Endothelial cell of umbilical vein (primary cell): ENCODE results near the gene FSIP1. TPM values are rescaled to one million over a fixed set of nuclear protein-coding genes. Genes with fewer than 3 reads are reported as not detected.

Source experiments
- BruUV-seq: library from RNA; stranded (reverse); fragments of 400-500 nt; replicated peaks from 2 replicates; lab custom pipeline; 2021; lab: Mats Ljungman, UMichigan
- CTCF ChIA-PET: fragments of 300-600, 350-600 bp; sonication (Branson Sonifier 250); formaldehyde crosslinking; loops from one replicate; lab custom pipeline; 2021; ENCODE audit warnings: antibody characterized with exemption, inconsistent platforms; lab: Charles Lee
- POLR2A ChIA-PET: fragments of 300-600, 350-600 bp; sonication (Branson Sonifier 250); formaldehyde crosslinking; loops from one replicate; lab custom pipeline; 2021; ENCODE audit warnings: antibody characterized with exemption, inconsistent platforms; lab: Charles Lee
- DNase-seq: peaks from one replicate; pipeline ENCODE4 v3.0.0-alpha.2; 2011; ENCODE audit warnings: low read depth, low spot score
- FAIRE-seq: peaks from 2 replicates; lab custom pipeline; 2011; peaks lifted over from hg19 to GRCh38; lab: Jason Lieb, UNC
- H2AFZ ChIP-seq: 2 replicates; pipeline ENCODE4 v1.6.0; 2012; ENCODE audit warnings: low read depth, low read length, control low read depth, inconsistent platforms
- H3K27ac ChIP-seq: 2 replicates; pipeline ENCODE4 v1.5.1; 2011; ENCODE audit warnings: low read depth, mild to moderate bottlenecking, control low read depth, low read length, moderate library complexity; ENCODE audit not compliant: insufficient read depth
- H3K27me3 ChIP-seq, 2 experiments: 2 replicates each; pipeline versions ENCODE4 v1.6.0 to v1.6.1; 2011; ENCODE audit warnings: low read length in 2 of 2, mixed read lengths in 1 of 2; ENCODE audit not compliant: control insufficient read depth in 2 of 2, insufficient read depth in 2 of 2
- H3K36me3 ChIP-seq, 2 experiments: 2 replicates in 1 of 2; 3 replicates in 1 of 2; pipeline ENCODE4 v1.5.1; 2011; ENCODE audit warnings: low read length in 2 of 2, mild to moderate bottlenecking in 1 of 2, moderate library complexity in 1 of 2; ENCODE audit not compliant: control insufficient read depth in 2 of 2, insufficient read depth in 2 of 2; ENCODE audit errors: extremely low read depth in 1 of 2
- H3K4me1 ChIP-seq: 3 replicates; pipeline ENCODE4 v1.5.1; 2011; ENCODE audit warnings: mild to moderate bottlenecking, low read length; ENCODE audit not compliant: control insufficient read depth, insufficient read depth; ENCODE audit errors: extremely low read depth
- H3K4me2 ChIP-seq: 2 replicates; pipeline ENCODE4 v1.6.1; 2011; ENCODE audit warnings: low read length, control low read depth, mixed read lengths; ENCODE audit not compliant: insufficient read depth
- H3K4me3 ChIP-seq, 3 experiments: fragments of 200-600 bp in 1 of 3; sonication (generic), shearing (Covaris generic) in 1 of 3; replicated peaks in 1 of 3; 2 replicates each; pipeline ENCODE4 v1.5.1; 2011 to 2016; ENCODE audit warnings: control low read depth in 3 of 3, low read length in 3 of 3, mild to moderate bottlenecking in 2 of 3, inconsistent platforms in 1 of 3, low read depth in 1 of 3, moderate library complexity in 1 of 3; ENCODE audit not compliant: insufficient read depth in 1 of 3
- H3K79me2 ChIP-seq: 2 replicates; pipeline ENCODE4 v1.6.0; 2012; ENCODE audit warnings: low read length, inconsistent platforms; ENCODE audit not compliant: control insufficient read depth, insufficient read depth
- H3K9ac ChIP-seq: replicated peaks from 2 replicates; pipeline ENCODE3; 2011; ENCODE audit warnings: low read length, control low read depth; ENCODE audit not compliant: insufficient read depth; ENCODE audit errors: extremely low read depth
- H3K9me1 ChIP-seq: replicated peaks from 3 replicates; pipeline ENCODE4 v1.6.0; 2011; ENCODE audit warnings: mild to moderate bottlenecking, low read length; ENCODE audit not compliant: control insufficient read depth, insufficient read depth; ENCODE audit errors: extremely low read depth
- H3K9me3 ChIP-seq: replicated peaks from 2 replicates; pipeline ENCODE4 v1.5.1; 2012; ENCODE audit warnings: low read length, inconsistent platforms; ENCODE audit not compliant: control insufficient read depth, insufficient read depth
- H4K20me1 ChIP-seq: replicated peaks from 2 replicates; pipeline ENCODE3; 2011; ENCODE audit warnings: mild to moderate bottlenecking, low read length; ENCODE audit not compliant: control insufficient read depth, insufficient read depth; ENCODE audit errors: extremely low read depth
- EZH2 ChIP-seq: IDR thresholded peaks from 2 replicates; pipeline ENCODE4 v1.6.1; 2012; ENCODE audit warnings: borderline replicate concordance, low read depth, mild to moderate bottlenecking, moderate library complexity, low read length, inconsistent platforms; ENCODE audit not compliant: severe bottlenecking
- FOS ChIP-seq: IDR thresholded peaks from 2 replicates; pipeline ENCODE4 v1.6.1; 2011; ENCODE audit warnings: mild to moderate bottlenecking, low read length, moderate library complexity, borderline replicate concordance; ENCODE audit not compliant: insufficient read depth
- GATA2 ChIP-seq: IDR thresholded peaks from 2 replicates; pipeline ENCODE4 v1.7.0; 2011; ENCODE audit warnings: low read depth, mild to moderate bottlenecking, moderate library complexity, mixed read lengths, low read length; ENCODE audit not compliant: insufficient read length, insufficient read depth
- JUN ChIP-seq: IDR thresholded peaks from 2 replicates; pipeline ENCODE4 v1.6.1; 2011; ENCODE audit warnings: borderline replicate concordance, low read depth; ENCODE audit not compliant: insufficient read length, insufficient read depth
- MAX ChIP-seq: IDR thresholded peaks from 2 replicates; pipeline ENCODE4 v1.6.1; 2011; ENCODE audit not compliant: insufficient read depth, insufficient read length
- MYC ChIP-seq: IDR thresholded peaks from one replicate; pipeline ENCODE4 v1.6.1; 2011; ENCODE audit warnings: mild to moderate bottlenecking, low read depth, low read length
- POLR2A ChIP-seq: IDR thresholded peaks from 2 replicates; pipeline ENCODE4 v1.6.1; 2012; ENCODE audit warnings: low read depth, mild to moderate bottlenecking, control low read depth, low read length
- POLR2AphosphoS5 ChIP-seq: IDR thresholded peaks from 2 replicates; pipeline ENCODE4 v1.6.1; 2012; ENCODE audit warnings: low read depth, mild to moderate bottlenecking, control low read depth, low read length, moderate library complexity; ENCODE audit not compliant: insufficient read depth
- dilution Hi-C: fragments of 300-500 bp; cut with MboI; formaldehyde crosslinking; loops from one replicate; pipeline ENCODE4 v1.15.0; 2019; ENCODE audit warnings: low sequenced_read_pairs; ENCODE audit not compliant: extremely low pct_ligation_motif_present
- intact Hi-C: fragments of 100-400 bp; cut with micrococcal nuclease; formaldehyde crosslinking; loops from one replicate; pipeline ENCODE4 v1.10.0; 2022
- polyA plus RNA-seq, 4 experiments: library from polyadenylated mRNA; depleted of rRNA in 3 of 4; stranded (reverse) in 3 of 4; unstranded in 1 of 4; fragments of >200 nt; gene quantifications; 2 replicates each; pipeline versions ENCODE4 v1.2.1 to v1.2.3, GENCODE V29; 2011 to 2012; ENCODE audit warnings: missing spikeins in 1 of 4
- total RNA-seq: library from RNA; stranded (reverse); gene quantifications from 2 replicates; pipeline ENCODE4 v1.2.3, GENCODE V29; 2021
- TF ChIP-seq, protein P1 (sequence below), 2 donors: IDR thresholded peaks; 1 replicate in 1 of 2; 2 replicates in 1 of 2; pipeline ENCODE4 v1.5.1; 2011; ENCODE audit warnings: low read length in 2 of 2, mild to moderate bottlenecking in 2 of 2, moderate library complexity in 2 of 2, control low read depth in 1 of 2, inconsistent platforms in 1 of 2, low read depth in 1 of 2; ENCODE audit not compliant: insufficient read depth in 1 of 2; ENCODE audit errors: extremely low read depth in 1 of 2

The FSIP1 gene
- total and polyA plus RNA-seq, 2 donors (not counting 3 experiments of a cell fraction or from before 2014, with no cell fraction given): 0.23 to 1.1 TPM

DNA sequence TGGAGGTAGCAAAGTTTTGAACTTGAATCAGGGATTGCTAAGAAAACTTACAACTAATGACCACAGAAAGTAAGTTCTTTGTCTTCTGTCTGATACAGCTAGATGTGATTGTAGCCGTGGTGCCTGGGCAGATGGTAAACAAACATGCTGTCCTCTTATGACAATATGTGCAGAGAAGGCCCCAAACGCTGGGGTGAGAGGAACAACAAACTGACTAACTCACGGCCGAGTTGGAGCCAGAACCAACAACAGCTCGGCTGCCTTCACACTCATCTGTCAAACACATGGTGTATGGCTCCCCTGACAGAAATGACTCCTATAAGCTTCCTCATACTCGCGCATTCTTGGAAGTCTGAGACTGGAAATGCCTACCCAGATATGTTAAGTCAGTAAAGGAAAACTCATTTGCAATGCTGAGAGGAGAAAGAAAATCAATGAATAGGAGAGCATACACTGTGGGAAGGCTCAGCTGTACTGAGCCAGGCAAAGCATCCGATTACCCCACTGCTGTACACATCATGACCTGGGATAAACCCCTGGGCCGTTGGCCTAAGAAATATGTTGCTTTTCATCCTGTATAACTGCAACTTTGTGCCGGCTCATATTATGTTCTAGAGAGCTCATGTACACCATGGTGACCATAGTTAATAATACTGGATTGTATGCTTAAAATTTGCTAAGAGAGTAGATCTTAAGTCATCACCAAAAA, 196.1 kb downstream of the FSIP1 start:
- peak overlapping the region in 2 of 3 experiments; percentile 97 to 98 for H3K4me3 ChIP-seq
- H4K20me1 ChIP-seq: peaks cover 5% of the 10 kb centered on the region
- no peak for TF ChIP-seq GATA2
- TF ChIP-seq POLR2AphosphoS5: peak; percentile 97
- TF ChIP-seq EZH2: no peak
- TF ChIP-seq POLR2A: peak; percentile 76
- H3K9me3 ChIP-seq: no peaks in the 10 kb centered on the region
- no TSS peak for BruUV-seq
- CTCF ChIA-PET: no interaction called here
- H3K36me3 ChIP-seq: peaks cover 71 to 94% of the 10 kb centered on the region in 2 experiments
- FAIRE-seq (no peak), DNase-seq (peak; percentile 71)
- intact Hi-C loops (no loop called here), dilution Hi-C loops (no loop called here)
- peaks cover 65% of the 10 kb centered on the region for H3K79me2 ChIP-seq
- POLR2A ChIA-PET: interaction anchor here (0.6 to 9.9 kb wide), 10 partner anchors 112 to 763 kb away, joined by 3 to 118 read pairs (median 4); no protein-coding TSS in a partner anchor
- peaks cover 19% of the 10 kb centered on the region for H3K4me1 ChIP-seq
- H3K4me2 ChIP-seq: peak overlapping the region; percentile 82
- no peaks in the 10 kb centered on the region for H3K9me1 ChIP-seq
- H3K27ac ChIP-seq: peak overlapping the region; percentile 70
- H2AFZ ChIP-seq: no peak overlapping the region
- H3K27me3 ChIP-seq: no peaks in the 10 kb centered on the region
- peak overlapping the region; percentile 99 for H3K9ac ChIP-seq

DNA sequence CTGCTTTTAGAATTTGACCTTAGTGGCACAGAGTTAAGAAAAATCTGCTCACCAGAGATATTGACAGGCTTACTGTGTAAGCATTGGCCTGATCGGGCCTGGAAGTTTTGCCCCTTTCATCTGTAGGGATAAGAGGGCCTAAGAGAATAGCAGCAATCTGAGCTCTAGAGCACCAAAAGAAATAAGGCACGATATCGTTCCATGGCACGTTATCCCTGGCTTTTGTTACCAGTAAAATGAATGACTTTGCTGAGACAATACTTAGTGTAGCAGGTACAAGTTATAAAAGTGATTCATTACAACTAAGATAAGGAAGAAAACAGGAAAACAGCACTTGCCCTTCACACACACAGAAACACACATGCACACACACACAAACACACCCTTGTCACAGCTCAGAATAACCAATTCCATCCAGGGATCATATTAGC, 196.8 kb downstream of the FSIP1 start:
- TF ChIP-seq JUN: no peak
- no peak for TF ChIP-seq POLR2AphosphoS5
- no peak for TF ChIP-seq EZH2
- no peak for TF ChIP-seq FOS
- TF ChIP-seq MYC: no peak
- TF ChIP-seq POLR2A: no peak
- TF ChIP-seq MAX: no peak
- TF ChIP-seq, protein P1, sequence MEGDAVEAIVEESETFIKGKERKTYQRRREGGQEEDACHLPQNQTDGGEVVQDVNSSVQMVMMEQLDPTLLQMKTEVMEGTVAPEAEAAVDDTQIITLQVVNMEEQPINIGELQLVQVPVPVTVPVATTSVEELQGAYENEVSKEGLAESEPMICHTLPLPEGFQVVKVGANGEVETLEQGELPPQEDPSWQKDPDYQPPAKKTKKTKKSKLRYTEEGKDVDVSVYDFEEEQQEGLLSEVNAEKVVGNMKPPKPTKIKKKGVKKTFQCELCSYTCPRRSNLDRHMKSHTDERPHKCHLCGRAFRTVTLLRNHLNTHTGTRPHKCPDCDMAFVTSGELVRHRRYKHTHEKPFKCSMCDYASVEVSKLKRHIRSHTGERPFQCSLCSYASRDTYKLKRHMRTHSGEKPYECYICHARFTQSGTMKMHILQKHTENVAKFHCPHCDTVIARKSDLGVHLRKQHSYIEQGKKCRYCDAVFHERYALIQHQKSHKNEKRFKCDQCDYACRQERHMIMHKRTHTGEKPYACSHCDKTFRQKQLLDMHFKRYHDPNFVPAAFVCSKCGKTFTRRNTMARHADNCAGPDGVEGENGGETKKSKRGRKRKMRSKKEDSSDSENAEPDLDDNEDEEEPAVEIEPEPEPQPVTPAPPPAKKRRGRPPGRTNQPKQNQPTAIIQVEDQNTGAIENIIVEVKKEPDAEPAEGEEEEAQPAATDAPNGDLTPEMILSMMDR (IDR thresholded peaks at IDR 0.05; ENCODE audit: extremely low read depth in 1 of 2, insufficient read depth in 1 of 2, low read depth in 1 of 2, low read length in 2 of 2): no peak
- no peak for TF ChIP-seq GATA2
- intact Hi-C loops (no loop called here), dilution Hi-C loops (no loop called here)
- Histone ChIP-seq H3K27ac (peak overlapping the region; percentile 70), H2AFZ (no peak overlapping the region), H3K36me3 (peaks cover 69 to 88% of the 10 kb centered on the region in 2 experiments), H4K20me1 (peaks cover 5% of the 10 kb centered on the region), H3K9me1 (no peaks in the 10 kb centered on the region), H3K9ac (peak overlapping the region; percentile 99), H3K4me1 (peaks cover 19% of the 10 kb centered on the region), H3K27me3 (no peaks in the 10 kb centered on the region), H3K9me3 (no peaks in the 10 kb centered on the region), H3K79me2 (peaks cover 70% of the 10 kb centered on the region), H3K4me3 (peak overlapping the region in 2 of 3 experiments; percentile 97 to 98), H3K4me2 (peak overlapping the region; percentile 82)
- no peak for FAIRE-seq
- ChIA-PET CTCF (interaction anchor here (1.2 kb wide), 1 partner anchor 414 kb away, joined by 3 read pairs; no protein-coding TSS in a partner anchor), POLR2A (interaction anchor here (0.6 to 9.9 kb wide), 12 partner anchors 111 to 763 kb away, joined by 3 to 118 read pairs (median 4); no protein-coding TSS in a partner anchor)
- no TSS peak for BruUV-seq
- no peak for DNase-seq
